Sigmoid colon (tissue), 4 donors: ENCODE results near the gene GRB7.

Experiments used
- EP300 ChIP-seq, 4 donors: sonication (generic); formaldehyde crosslinking; IDR thresholded peaks; one replicate each; pipeline ENCODE4 v1.6.1; 2017; ENCODE audit warnings: antibody characterized with exemption in 4 of 4
- POLR2A ChIP-seq, 2 donors: fragments of 450-650 bp; IDR thresholded peaks; one replicate each; pipeline ENCODE4 v1.6.1; 2016; ENCODE audit warnings: antibody characterized with exemption in 2 of 2, mild to moderate bottlenecking in 2 of 2, moderate library complexity in 2 of 2
- POLR2AphosphoS5 ChIP-seq, 4 donors: sonication (generic); formaldehyde crosslinking; IDR thresholded peaks; one replicate each; pipeline ENCODE4 v1.6.1; 2017; ENCODE audit warnings: antibody characterized with exemption in 4 of 4
- TF ChIP-seq, protein P1 (sequence below), 4 experiments: fragments of 450-650 bp in 3 of 4; fragments of 200-600 bp in 1 of 4; IDR thresholded peaks; one replicate each; pipeline ENCODE4 v1.5.1; 2016 to 2019; ENCODE audit warnings: antibody characterized with exemption in 4 of 4, mild to moderate bottlenecking in 3 of 4, moderate library complexity in 2 of 4

DNA sequence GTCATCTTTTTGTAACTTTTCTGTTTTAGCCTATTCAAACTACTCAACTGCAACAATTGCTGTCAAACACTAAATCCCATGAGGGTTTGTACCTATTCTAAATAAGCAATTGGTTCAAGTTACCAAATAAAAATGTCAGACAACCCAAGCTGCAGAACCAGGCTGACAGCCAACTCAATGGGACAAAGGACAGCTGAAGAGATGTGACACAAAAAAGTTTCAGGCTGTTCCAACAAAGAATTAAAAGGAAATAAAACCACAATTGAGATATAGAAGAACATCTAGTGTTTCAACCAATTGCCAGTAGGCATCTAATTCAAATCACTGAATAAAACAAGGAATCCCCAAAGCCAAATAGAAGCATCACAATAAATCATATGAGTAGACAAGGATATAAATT, 49.3 kb downstream of the GRB7 start:
- TF ChIP-seq, protein P1, sequence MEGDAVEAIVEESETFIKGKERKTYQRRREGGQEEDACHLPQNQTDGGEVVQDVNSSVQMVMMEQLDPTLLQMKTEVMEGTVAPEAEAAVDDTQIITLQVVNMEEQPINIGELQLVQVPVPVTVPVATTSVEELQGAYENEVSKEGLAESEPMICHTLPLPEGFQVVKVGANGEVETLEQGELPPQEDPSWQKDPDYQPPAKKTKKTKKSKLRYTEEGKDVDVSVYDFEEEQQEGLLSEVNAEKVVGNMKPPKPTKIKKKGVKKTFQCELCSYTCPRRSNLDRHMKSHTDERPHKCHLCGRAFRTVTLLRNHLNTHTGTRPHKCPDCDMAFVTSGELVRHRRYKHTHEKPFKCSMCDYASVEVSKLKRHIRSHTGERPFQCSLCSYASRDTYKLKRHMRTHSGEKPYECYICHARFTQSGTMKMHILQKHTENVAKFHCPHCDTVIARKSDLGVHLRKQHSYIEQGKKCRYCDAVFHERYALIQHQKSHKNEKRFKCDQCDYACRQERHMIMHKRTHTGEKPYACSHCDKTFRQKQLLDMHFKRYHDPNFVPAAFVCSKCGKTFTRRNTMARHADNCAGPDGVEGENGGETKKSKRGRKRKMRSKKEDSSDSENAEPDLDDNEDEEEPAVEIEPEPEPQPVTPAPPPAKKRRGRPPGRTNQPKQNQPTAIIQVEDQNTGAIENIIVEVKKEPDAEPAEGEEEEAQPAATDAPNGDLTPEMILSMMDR (IDR thresholded peaks at IDR 0.05), result no peak
- no peak for TF ChIP-seq POLR2AphosphoS5 (IDR thresholded peaks at IDR 0.05)
- no peak for TF ChIP-seq EP300 (IDR thresholded peaks at IDR 0.05)
- TF ChIP-seq POLR2A (IDR thresholded peaks at IDR 0.05), result no peak
